GM21786 (cell line): Measurements from ENCODE around the gene IMMP2L.
A peak's percentile ranks its signal among the peaks of the same experiment; 100 is the strongest.

Source experiments
- ATAC-seq: cut with Tn5 transposase; IDR thresholded peaks from one replicate; pipeline ENCODE4 v1.9.1; 2021; ENCODE audit not compliant: unreplicated experiment

IMMP2L gene

DNA sequence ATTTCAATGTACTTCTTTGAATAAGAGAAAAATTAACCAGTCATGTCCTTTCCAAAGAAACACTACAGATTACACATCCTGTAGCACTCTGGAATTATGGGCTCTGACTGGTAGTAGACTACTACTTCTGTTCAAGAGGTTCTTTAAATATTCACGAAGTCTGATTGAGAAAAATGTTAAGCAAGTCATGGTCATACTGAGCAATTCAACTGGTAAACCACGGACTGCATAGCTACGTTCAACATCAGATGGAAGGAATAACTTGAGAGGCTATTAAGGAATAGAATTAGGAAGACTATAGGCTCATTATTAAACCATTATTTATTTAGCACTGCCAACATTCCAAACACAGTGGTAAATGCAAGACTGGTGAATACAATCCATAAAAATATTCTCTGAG is 160.8 kb downstream of the IMMP2L start:
- ATAC-seq: no peak

DNA sequence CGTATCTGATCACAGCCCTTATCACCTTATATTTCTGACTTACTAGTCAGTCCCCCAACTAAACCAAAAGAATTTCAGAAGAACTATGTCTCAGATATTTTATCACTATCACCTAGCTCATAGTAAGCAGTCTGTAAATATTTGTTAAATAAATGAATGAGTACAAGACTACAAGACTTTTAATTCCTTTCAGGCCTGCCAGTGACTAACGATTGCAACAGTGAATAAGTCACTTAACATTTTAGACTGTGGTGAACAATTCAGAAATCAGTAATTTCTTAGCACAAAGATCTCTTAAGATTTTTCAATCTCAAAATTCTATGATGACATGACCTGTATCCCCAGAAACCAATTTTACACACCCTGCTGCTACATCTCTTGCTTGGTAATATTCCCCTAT is 162.2 kb downstream of the IMMP2L start:
- no peak for ATAC-seq

DNA sequence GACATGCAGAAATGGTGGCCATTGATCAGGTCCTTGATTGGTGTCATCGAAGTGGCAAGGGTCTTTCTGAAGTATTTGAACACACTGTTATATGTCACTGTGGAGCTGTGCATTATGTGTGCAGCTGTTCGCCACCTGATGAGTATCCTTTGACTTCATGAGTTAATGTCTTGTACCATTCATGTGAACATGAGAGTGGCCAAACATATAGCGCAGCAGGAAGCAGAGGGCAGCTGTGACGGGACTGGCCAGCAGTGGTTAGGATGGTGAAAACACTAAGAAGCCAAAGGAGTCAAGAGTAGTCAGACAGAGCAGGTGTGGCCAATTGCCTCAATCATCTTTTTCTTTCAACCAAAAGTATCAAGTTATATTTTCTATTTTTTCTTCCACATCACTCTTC is 167.4 kb downstream of the IMMP2L start:
- no peak for ATAC-seq

DNA sequence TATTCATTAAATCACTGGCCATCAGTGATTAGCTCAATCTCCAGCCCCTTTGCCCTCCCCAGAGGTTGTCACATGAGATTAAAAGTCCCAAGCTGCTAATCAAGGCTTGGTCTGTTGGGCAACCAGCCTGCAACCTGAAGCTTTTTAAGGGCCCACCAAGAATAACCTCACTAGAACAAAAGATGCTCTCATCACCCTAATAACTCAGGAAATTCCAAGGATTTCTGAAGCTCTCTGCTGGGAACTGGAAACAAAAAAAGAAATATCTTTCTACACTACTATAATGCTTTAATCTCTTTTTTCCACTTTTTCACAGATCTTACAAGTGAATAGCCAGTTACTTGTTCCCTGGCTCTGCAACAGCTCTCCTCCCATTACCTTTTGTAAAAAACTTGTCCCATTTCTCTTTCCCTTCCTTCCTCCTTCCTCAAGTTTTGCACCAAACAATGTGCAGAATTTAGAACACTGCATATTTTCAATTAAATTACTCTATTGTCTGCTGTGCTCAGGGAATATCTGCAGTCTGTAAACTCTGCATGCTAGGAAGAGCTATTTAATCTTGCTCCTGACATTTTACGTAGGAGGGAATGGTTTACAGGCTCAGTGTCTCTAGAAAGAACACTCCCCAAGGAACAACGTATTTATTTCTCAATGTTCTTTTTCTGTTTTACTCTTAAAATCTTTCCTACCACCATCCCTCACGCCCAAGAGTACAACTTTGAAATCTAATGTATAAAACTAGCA is 169.1 kb downstream of the IMMP2L start:
- no peak for ATAC-seq

DNA sequence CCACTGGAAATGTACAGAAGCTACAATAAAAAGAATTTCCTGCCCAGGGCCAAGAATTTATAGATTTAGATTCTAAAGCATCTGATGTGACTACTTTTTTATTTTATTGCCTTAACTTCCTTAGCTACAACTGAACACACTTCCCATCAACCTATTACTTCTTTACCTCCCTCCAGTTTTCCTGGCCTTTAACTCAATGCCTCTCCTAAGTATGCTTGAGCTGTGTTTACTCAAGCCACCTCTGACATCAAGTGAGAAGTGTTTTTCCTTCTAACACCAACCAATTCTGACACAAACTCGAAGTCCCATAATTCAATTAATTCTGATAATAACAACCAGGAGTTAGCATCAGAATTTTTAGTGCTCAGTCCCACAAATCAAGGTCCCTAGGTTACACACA is 170.0 kb downstream of the IMMP2L start:
- no peak for ATAC-seq

DNA sequence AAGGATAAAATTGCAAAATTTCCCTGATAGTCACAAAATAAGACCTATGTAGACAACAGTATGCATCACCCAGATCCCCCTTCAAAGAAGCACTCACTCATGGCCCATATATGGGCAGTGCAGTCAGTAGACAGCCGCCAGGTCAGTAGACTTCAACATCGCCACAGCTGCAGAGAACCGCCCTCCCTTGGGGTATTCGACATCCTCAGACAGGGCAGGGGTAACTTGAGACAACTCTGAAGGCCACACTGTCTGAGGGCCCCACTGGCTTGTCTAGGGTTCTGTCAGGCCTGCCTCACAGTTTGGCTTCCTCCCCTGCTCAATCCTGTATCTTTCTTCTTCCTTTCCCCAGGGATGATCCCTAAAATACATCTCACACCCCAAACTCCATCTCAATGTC is 172.3 kb downstream of the IMMP2L start:
- no peak for ATAC-seq

DNA sequence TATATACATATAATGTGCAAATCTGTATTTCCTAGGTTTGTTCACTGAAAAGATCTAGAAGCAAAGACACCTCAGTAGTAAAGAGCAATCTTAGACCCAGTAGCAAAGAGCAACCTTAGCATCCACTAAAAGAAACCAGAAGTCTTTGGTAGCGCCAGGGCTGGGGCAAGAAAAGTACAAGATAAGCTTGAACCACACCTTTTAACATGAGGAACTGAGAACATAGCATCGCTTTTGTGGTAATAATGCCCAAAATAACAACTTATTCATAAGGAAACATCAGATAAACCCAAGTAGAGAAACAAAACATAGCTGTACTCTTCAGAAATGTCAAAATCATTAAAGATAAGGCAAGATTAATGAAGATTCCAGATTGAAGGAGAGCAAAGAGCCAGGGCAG is 173.4 kb downstream of the IMMP2L start:
- ATAC-seq: peak; percentile 94

DNA sequence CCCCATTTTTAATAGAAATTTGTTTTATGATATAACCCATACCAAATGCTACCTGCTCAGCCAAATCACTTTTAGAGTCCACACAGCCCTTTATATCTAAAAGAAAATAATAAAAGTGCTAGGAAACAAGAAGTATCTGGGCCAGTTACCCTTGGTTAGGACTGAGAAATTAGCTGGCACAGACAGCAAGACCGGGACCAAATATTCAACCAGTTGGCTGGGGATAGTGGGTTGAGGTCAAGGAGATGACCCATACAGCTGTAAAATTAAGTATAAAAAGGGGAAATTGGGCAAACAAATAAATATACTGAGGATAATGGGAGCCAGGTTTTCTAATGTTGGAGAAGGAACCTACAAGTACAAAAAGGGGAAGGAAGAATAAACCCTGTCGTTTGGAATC is 174.3 kb downstream of the IMMP2L start:
- ATAC-seq: no peak

DNA sequence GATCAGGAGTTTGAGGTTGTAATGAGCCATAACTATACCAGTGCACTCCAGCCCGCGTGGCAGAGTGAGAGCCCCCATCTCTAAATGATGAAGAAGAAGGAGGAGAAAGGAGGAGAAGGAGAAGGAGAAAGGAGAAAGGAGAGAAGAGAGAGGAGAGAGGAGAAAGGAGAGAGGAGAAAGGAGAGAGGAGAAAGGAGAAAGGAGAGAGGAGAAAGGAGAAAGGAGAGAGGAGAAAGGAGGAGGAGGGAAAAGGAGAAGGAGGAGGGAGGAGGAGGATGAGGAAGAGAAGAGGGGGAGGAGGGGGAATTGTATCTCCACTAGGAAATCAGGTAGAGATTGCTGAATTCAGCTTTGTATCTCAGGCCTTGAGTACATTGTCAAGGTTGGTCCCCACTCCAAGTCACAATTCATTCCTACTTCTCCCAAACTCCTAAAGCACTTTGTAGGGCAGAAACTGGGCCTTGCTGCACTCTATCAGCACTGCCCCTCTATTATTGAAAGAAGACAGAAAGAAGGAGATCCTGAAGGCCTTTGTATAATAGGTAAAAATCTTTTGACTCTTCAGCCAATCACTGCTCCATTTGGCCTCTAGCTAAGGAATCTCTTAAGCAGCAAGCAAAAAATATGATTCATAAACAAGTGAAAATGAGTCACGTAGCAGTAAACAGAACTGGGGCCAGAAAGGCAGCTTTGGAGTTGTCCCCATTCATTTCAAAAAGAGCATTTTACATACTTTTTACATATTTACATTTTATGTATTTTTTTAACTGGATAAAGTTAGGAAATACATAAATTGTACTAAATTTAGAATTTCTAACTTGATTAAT is 178.0 kb downstream of the IMMP2L start:
- no peak for ATAC-seq

DNA sequence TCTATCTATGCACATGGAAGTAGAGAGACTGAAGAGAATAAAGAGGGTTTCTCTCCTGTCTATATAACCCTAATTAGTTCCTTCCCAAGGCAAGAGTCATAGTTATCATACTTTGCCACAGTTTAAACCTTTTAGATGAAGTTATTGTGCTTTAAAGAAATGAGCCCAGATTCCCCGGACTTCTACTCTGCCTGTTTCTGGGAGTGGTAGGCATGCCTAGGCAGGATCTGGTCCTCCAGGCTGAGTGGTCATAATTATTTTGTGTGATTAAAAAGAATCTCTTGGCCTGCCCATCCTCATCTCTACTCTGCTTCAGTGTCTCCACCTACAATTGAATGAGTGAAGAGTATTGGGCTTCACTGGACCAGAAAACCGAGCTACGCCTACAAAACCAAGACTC is 179.2 kb downstream of the IMMP2L start:
- ATAC-seq: no peak

DNA sequence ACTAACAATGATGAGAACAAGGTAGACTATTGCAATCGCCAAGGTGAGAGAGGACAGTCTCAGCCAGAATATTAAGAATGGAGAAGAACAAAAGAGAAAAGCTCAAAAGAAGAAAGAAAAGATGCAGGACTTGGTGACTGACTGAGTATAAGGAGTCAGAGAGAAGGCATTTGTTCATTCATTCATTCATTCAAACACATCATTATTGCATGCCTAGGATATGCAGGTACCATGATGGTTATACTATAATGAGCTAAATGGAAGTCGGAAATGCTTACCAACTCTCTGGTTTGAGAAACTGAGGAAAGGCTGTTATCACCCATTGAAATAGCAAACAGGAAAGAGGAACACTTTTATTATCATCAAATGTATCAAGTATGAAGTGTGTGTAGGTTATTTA is 180.7 kb downstream of the IMMP2L start:
- ATAC-seq: no peak

DNA sequence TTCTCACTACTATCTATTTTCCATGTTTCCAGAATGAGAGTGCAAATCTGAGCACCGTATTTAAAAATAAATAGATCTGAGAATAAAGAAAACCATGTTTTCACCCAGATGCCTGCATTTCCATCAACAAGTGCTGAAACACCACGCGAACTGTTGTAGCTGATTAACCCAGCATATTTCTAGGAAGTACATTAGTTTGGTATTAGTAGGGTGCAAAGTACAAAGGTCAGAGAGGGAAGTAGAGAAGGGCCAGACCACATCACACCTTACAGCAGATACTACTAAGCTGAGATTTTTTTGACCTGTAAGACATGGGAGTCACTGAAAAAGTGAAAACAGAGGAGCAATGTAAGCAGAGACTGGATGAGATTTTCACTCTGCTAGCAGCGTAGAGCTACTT is 181.3 kb downstream of the IMMP2L start:
- peak; percentile 73 for ATAC-seq

DNA sequence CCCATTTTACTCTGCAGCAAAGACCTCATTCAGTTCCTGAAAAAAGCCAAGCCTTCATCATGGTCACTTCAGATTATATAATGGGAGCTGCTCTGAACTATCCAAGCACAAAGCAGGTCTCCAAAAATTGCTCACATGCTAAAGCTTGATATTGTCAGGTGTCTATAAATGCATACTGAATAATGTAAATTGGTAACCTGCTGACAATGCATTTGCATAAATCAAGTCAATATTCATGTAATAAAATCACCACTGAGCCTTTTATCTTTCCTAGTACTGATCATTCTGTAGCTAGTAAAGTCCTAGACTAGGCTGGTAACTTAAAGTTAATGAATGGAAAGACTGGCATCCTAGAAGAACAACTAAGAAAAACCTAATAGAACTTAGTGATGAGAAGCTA is 188.3 kb downstream of the IMMP2L start:
- ATAC-seq: no peak

DNA sequence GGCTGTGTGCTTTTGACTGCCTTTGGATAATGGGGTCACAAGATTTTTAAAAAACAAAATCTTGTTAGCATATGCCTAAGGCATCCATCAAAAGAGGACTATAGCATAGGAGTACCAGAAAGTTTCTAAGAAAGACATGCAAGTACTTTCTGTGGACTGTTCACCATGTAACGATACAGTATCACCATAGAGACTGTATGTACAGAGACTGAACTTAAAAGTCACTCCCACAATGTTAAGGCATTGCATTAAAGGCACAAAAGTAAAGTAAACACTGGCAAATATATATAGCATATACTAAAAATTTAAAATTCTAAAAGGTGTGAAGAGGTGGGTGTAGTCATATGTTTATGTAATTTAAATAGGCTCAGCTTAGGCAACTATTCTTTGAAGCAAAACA is 190.9 kb downstream of the IMMP2L start:
- ATAC-seq: no peak

DNA sequence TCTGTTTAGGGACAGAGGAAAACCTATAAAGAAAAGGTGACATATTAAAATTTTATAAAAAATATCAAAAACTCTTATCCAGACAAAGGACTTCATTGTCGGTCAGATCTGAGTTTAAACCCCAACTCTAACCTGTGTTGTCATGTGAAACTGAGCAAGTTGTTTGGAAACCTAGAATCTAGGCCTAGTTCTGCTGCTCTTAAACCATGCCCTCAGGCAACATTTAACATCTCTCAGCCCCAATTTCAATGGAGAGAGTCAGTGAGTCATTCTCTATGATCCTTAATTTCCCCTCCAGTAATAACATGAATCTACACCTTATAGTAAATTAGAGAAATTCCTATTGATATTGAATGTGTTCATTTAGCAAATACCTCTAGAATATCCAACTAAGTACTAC is 192.3 kb downstream of the IMMP2L start:
- ATAC-seq: no peak

DNA sequence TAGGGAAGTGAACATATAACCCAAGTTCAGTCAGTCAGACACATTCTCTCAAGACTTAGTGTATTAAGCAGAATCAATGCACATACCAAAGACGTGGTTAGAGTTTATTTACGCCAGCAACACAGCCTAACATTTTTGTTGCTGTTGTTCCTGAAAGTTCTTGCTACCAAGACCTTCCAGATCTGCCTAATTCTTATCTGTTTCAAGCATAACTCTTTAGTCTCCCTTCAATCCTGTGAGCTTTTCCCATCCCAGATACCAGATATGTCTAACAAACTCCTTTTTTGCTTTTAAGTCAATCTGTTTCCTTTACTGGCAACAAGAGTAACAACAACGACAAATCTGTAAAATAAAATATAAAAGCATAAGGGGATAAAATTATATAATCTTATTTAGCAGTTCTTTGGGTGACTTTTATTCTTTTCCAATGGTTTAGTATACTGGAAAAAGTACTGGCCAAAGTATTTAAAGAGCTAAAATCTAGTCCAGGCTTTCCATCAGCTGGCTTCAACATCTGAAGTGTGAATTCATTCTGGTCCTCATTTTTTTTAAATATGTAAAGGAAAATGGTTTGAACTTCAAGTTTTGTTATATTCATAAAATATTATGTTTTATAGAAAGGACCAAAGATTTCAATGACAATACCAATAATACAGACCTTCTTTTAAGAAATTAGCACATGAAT is 193.8 kb downstream of the IMMP2L start:
- ATAC-seq: no peak

DNA sequence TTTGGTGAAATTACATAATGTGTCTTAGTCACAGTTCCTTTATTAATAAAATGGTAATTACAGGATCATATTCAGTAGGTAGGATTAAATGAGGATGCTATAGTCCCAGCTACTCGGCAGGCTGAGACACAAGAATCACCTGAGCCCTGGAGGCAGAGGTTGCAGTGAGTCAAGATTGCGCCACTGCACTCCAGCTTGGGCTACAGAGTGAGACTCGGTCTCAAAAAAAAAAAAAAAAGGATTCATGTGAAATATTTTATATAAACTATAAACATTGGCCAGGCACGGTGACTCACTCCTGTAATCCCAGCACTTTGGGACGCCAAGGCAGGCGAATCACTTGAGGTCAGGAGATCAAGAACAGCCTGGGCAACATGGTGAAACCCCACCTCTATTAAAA is 197.9 kb downstream of the IMMP2L start:
- no peak for ATAC-seq

DNA sequence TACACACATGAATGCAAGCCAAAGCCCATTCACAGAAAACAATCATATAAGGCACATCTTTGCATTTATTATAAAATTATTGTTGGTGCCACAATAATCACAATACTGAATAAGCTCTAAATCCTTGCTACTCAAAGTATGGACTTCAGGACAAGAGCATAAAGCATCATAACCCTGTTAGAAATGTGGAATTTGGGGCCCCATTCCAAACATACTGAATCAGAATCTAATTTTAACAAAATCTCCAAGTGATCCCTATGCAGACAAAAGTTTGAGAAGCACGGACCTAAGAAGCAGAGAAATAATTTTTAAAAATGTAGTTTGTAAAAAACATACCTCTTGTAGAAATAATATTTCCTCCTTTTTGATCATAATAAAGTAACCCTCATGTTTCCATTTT is 199.2 kb downstream of the IMMP2L start:
- ATAC-seq: no peak

DNA sequence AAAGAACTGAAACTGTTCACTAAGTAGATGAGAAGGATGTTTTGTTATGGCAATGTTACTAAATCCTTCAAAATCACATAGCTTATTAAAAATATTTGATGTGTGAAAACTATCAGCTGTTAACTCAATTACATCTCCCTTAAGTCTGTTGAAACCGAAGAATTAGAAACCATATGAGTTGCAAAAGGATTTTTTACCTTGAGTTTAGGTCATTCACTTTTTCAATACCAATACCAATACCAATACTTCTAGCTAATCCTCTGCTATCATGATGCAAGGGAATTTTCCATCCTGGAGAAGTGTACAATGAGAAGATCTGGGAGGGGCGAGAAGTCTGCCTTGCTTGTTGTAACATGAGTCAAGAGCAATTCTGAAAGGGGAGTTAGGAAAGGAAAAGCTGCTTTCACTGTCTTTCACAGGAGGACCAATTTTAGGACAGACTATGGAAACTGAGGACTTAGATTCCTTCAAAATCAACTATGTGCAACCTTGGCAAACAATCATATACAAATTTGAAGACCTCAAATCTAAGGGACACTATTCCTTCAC is 199.7 kb downstream of the IMMP2L start:
- no peak for ATAC-seq

DNA sequence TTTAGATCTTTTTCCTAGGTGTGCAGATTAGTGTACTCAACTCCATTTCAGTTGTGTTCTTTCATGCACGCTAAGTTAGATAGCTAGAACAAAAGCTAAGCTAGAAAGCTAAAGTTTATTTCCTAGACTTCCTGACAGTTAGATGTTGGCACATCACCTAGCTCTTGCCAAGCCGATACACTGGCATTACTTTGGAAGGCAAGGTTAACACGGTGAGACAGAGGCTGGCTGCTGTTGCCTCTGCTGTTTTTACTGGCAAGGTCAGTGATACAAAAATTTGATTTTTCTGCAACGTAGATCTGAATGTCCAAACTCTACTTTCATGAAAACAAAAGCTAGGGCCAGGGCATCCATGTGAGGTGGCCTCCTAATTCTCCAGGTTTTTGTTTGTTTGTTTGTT is 203.4 kb downstream of the IMMP2L start:
- no peak for ATAC-seq

DNA sequence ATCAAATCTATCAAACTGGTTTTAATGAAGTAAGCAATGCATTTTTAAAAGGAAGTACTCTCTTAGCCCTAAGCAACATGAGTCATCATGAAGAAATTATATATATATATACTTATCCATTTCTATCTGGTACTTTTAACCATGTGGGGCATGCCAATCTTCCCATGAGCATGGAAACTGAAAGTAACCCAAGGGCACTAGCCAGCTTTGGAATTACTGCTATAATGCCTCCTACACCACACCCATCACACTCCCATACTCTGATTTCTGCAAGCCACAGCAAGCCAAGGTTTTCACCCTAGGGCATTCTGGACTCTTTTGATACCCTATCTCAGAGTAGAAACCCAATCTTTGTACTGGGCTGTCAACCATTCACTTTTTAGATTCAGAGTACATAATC is 204.6 kb downstream of the IMMP2L start:
- no peak for ATAC-seq

DNA sequence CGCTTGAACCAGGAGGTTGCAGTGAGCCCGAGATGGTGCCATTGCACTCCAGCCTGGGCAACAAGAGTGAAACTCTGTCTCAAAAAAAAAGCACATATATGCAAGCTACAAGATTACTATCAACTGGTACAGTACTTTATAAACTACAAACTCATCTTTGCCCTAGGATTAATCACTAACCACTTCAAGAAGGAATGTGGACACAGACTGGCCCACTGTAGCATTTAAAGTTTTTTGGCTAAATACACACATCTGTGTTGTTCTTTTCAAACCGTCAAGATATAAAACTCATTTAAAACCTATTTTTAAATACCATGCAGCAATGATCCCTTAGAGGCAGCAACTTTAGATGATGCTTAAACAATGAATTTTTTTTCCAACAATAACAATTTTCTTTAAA is 205.4 kb downstream of the IMMP2L start:
- no peak for ATAC-seq
